Thoracic aorta (tissue), 2 donors: ENCODE data around the gene LRRC37B. TPM values are rescaled to one million over a fixed set of nuclear protein-coding genes. Genes with fewer than 3 reads are reported as not detected.
"Not testable (repeated sequence)": the region's sequence is repeated elsewhere in the genome, so short reads cannot be mapped to it uniquely, and the experiment has no call there.

ENCODE experiments used
- ATAC-seq: fragments of 150-250 bp; one replicate; pipeline ENCODE4 v1.8.0; 2017; ENCODE audit warnings: low read depth; ENCODE audit not compliant: insufficient number of reproducible peaks, low FRiP score
- DNase-seq: peaks from one replicate; pipeline ENCODE4 v3.0.0-alpha.2; 2020; ENCODE audit warnings: low spot score
- H3K27ac ChIP-seq, 2 donors: fragments of 200-600 bp; sonication (generic); 1 replicate in 1 of 2; 2 replicates in 1 of 2; pipeline ENCODE4 v1.5.1; 2016; ENCODE audit warnings: mild to moderate bottlenecking in 2 of 2, moderate library complexity in 2 of 2
- H3K27me3 ChIP-seq: fragments of 200-600 bp; sonication (generic); replicated peaks from 2 replicates; pipeline ENCODE4 v1.6.0; 2016; ENCODE audit warnings: mild to moderate bottlenecking; ENCODE audit not compliant: insufficient read depth
- H3K36me3 ChIP-seq: fragments of 200-600 bp; sonication (generic); one replicate; pipeline ENCODE4 v1.5.1; 2016
- H3K4me1 ChIP-seq, 2 donors: fragments of 200-600 bp; sonication (generic); 1 replicate in 1 of 2; 2 replicates in 1 of 2; pipeline versions ENCODE4 v1.5.1 to v1.6.0; 2016; ENCODE audit warnings: low read depth in 2 of 2, mild to moderate bottlenecking in 1 of 2; ENCODE audit not compliant: control insufficient read depth in 1 of 2
- H3K4me3 ChIP-seq: fragments of 200-600 bp; sonication (generic); 2 replicates; pipeline ENCODE4 v1.5.1; 2016; ENCODE audit warnings: mild to moderate bottlenecking
- H3K9me3 ChIP-seq: fragments of 200-600 bp; sonication (generic); 2 replicates; pipeline ENCODE4 v1.5.1; 2016
- CTCF ChIP-seq: fragments of 200-600 bp; sonication (generic); IDR thresholded peaks from one replicate; pipeline ENCODE4 v1.5.1; 2019; ENCODE audit warnings: antibody characterized with exemption
- total RNA-seq, 2 donors: library from RNA; depleted of rRNA; stranded (reverse); fragments of >200 nt; gene quantifications; one replicate each; pipeline versions ENCODE4 v1.1.0 to v1.2.3, GENCODE V29; 2016

The LRRC37B gene
- 10 to 100 TPM; 23.3 to 23.4 TPM for total RNA-seq

GRCh38 chr17:32006957-32007462 lies at the start of gene LRRC37B:
Gene LRRC37B (plus strand): TSS chr17:32007383. CDS start chr17:32021393, 14,010 bp downstream.
- Histone ChIP-seq H3K36me3 (no peaks in the 10 kb centered on the region), H3K4me1 (peaks cover 20 to 21% of the 10 kb centered on the region in 2 donors), H3K9me3 (no peaks in the 10 kb centered on the region), H3K27me3 (no peaks in the 10 kb centered on the region), H3K27ac (peak within 1 kb of the TSS; percentile 34 to 59), H3K4me3 (peak within 1 kb of the TSS; percentile 98)
- peak; percentile 97 for TF ChIP-seq CTCF
- DNase-seq = peak; percentile 51
- ATAC-seq = peak; percentile 92

GRCh38 chr17:31964131-31964530 lies 43.1 kb upstream of the LRRC37B start:
- peaks cover 14% of the 10 kb centered on the region for H3K36me3 ChIP-seq

GRCh38 chr17:31967648-31968047 lies 39.5 kb upstream of the LRRC37B start:
- no peak for DNase-seq
- Histone ChIP-seq H3K9me3 (no peaks in the 10 kb centered on the region), H3K27me3 (no peaks in the 10 kb centered on the region), H3K27ac (no peak overlapping the region), H3K36me3 (peaks cover 21% of the 10 kb centered on the region), H3K4me1 (no peaks in the 10 kb centered on the region), H3K4me3 (no peak overlapping the region)
- no peak for ATAC-seq
- no peak for TF ChIP-seq CTCF

More at GRCh38 chr17:31964131-31964530, 43.1 kb upstream of the LRRC37B start:
- H3K27ac ChIP-seq, H3K9me3 ChIP-seq, H3K4me1 ChIP-seq, H3K4me3 ChIP-seq, ATAC-seq, H3K27me3 ChIP-seq, DNase-seq: not testable (repeated sequence)

DNA sequence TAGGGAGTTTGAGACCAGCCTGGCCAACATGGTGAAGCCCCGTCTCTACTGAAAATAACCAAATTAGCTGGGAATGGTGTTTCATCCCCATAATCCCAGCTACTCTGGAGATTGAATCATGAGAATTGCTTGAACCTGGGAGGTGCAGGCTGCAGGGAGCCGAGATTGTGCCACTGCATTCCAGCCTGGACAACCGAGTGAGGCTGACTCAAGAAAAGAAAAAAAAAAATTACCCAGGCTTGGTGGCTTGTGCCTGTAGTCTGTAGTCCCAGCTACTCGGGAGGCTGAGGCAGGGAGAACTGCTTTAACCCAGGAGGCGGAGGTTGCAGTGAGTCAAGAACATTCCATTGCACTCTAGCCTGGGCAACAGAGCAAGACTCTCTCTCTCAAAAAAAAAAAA lies 36.8 kb upstream of the LRRC37B start:
- not testable (repeated sequence) for H3K27ac ChIP-seq, H3K4me1 ChIP-seq, H3K9me3 ChIP-seq, DNase-seq, ATAC-seq, H3K4me3 ChIP-seq, H3K27me3 ChIP-seq
- H3K36me3 ChIP-seq = peaks cover 11% of the 10 kb centered on the region

GRCh38 chr17:31974269-31975071 lies 32.7 kb upstream of the LRRC37B start:
- not testable (repeated sequence) for H3K4me1 ChIP-seq, H3K27ac ChIP-seq, H3K9me3 ChIP-seq, H3K27me3 ChIP-seq, DNase-seq, ATAC-seq, H3K4me3 ChIP-seq, H3K36me3 ChIP-seq

DNA sequence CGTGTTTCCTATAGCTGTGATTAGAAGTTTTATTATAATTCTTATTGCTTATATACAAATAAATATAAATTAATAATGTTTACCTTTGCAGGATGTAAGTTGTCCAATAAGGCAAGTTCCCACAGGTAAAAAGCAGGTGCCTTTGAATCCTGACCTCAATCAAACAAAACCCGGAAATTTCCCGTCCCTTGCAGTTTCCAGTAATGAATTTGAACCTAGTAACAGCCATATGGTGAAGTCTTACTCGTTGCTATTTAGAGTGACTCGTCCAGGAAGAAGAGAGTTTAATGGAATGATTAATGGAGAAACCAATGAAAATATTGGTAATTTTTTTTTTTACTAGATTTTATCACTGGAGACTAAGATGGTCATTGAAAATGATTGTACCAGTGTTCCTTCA lies 31.8 kb upstream of the LRRC37B start:
- DNase-seq, H3K27me3 ChIP-seq, H3K36me3 ChIP-seq, H3K4me1 ChIP-seq, ATAC-seq, H3K27ac ChIP-seq, H3K4me3 ChIP-seq, H3K9me3 ChIP-seq: not testable (repeated sequence)

DNA sequence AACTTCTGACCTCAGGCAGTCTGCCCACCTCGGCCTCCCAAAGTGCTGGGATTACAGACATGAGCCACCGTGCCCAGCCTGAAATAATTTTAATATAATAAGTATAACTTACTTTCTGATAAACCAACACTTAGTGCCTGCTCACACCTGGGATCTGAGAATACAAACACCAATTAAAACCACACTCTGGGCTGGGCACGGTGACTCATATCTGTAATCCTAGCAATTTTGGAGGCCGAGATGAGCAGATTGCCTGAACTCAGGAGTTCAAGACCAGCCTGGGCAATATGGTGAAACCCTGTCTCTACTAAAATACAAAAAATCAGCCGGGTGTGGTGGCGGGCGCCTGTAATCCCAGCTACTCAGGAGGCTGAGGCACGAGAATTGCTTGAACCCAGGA lies 15.4 kb upstream of the LRRC37B start:
- H3K27me3 ChIP-seq, H3K4me3 ChIP-seq, ATAC-seq, H3K27ac ChIP-seq, DNase-seq, H3K9me3 ChIP-seq, H3K4me1 ChIP-seq: not testable (repeated sequence)
- H3K36me3 ChIP-seq = peaks cover 49% of the 10 kb centered on the region
